Activated CD8-positive, alpha-beta memory T cell treated with anti-CD3 and anti-CD28 coated beads for 1 hour (primary cell): Measurements from ENCODE around the gene GSG1L2.

Experiments used
- DNase-seq, 2 donors: peaks; one replicate each; pipeline ENCODE4 v3.0.0-alpha.2; 2020; ENCODE audit warnings: low read depth in 1 of 2; ENCODE audit errors: extremely low read depth in 1 of 2

Gene GSG1L2

GRCh38 chr17:9825641-9826150 is 3.8 kb upstream of the GSG1L2 start, which contains the start of gene GLP2R:
Gene GLP2R, plus strand, starts transcription at chr17:9825924. Its CDS starts 140 bp downstream, at chr17:9826064.
- no peak for DNase-seq

- DNase-seq, result no peak
Measured at GRCh38 chr17:9824797-9825338, 3.0 kb upstream of the GSG1L2 start.

DNA sequence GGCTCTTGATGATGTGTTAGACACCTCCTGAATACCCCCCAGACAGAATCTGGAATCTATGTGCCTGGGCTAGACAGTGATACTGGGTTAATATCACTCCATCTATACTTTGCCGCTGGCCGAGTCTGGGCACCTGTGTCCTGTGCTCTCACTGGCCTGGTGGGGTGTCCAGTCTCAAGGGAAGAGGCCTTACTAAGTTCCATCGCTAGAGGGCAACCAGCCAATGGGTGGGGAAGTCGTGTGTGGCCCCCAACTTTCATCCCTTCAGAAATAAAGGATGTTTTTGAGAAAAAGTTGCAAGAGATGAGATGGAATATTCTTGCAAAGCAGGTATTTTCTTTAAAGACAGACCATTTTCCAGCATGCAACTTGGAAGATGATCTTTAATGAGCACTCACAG is 2.2 kb upstream of the GSG1L2 start:
- no peak for DNase-seq

- DNase-seq, result no peak
Measured at GRCh38 chr17:9820448-9820847, 1.4 kb downstream of the GSG1L2 start.

DNA sequence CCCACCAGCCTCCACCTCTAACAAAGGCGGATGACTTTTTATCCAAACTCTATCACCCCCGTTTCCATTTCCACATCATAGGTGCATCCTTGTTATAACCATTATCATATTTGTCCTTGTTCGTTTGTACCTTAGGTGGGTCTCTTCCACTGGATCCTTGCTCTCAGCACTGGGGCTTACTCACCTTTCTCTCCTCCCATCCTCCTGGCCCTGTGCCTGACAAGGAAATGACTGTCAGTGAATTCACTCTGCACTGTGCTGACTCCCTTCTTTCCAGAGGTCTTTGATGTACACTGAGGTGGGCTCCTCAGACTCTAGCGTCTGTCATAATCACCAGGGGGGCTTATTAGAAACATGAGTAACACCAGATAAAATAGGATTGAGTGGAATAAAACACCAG is 3.1 kb downstream of the GSG1L2 start:
- DNase-seq, result no peak

- no peak for DNase-seq
Measured at GRCh38 chr17:9817086-9817485, 4.8 kb downstream of the GSG1L2 start.

- no peak for DNase-seq
Measured at GRCh38 chr17:9816472-9816871, 5.4 kb downstream of the GSG1L2 start.

GRCh38 chr17:9814337-9814945 is 7.4 kb downstream of the GSG1L2 start:
- no peak for DNase-seq

- DNase-seq, result no peak
Measured at GRCh38 chr17:9813166-9813565, 8.7 kb downstream of the GSG1L2 start.

GRCh38 chr17:9811537-9811936 is 10.3 kb downstream of the GSG1L2 start:
- no peak for DNase-seq

DNA sequence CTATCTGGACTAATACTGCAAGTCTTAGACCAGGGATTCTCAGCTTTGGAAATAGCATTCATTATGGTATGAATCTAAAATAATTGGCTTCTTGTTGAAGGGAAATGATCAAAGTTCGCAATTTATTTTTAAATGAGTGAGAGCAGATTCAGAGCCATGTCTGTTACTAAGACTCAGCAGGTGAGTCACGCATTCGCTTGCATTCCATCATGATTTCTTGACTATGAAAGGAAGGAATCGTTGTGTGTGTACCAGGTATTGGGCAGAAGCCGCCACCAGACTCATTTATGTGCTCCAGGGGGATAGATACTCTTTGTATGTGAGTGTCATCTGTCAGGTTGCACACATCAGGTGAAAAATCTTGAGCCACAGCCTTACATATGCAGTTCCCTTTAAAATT is 10.8 kb downstream of the GSG1L2 start:
- DNase-seq, result no peak

DNA sequence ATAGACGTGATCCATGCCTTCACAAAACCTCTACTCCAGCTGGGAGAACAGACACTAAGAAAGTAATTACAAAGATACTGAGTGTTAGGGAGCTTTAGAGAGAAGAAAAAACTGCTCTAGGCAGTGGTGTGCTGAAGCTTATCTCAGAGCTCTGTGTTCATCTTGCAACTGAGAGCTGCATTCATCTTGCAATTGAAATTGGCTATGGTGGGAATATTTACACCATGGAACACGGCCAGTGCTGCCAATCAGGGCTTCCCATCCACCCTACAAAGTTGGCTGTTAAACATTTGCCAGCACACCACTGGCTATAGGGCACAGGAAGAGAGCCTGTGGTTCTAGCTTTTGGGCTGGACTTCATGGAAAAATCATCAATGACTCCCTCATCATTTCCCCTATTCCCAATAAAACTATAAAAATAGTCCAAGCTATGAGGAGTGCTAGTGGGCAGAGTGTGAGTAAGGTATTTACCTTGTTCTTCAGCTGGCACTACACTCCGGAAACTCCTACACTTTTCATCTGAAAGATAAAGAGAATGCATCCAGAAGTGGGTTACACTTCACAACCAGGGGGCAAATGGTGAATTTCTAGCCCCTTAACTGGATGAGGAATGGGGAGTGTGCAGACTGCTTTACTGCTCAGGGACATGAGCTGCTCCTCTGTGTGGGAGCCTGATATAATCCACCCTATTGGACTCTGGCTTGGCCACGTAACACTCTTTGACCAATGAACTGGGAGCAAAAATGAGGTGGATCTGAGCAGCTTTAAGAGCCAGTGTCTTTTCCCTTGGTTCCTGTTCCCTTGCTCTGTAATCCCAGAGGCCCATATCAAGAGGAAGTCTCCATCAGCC is 11.6 kb downstream of the GSG1L2 start:
- DNase-seq, result no peak

- no peak for DNase-seq
Measured at GRCh38 chr17:9809409-9809808, 12.5 kb downstream of the GSG1L2 start.

DNA sequence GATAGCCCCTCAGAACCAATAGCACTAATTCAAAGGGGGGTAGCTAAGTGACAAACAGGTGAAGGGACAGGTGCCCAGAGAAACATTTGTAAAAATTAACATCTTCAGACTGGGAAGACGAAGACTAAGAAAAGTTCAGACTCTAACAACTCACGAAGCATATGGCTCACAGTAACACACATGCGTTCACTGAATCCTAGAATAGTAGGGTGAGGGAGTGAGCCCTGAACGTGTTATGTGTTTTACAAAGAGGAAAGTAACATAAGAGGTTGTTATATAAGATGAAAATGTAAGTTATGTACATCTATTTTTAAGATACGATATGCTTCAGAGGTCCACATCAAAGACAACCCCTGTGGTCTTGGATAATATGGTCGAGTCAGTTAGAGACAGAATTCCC is 15.2 kb downstream of the GSG1L2 start:
- DNase-seq, result no peak

GRCh38 chr17:9805769-9806168 is 16.1 kb downstream of the GSG1L2 start:
- no peak for DNase-seq

GRCh38 chr17:9802697-9803096 is 19.2 kb downstream of the GSG1L2 start:
- DNase-seq, result no peak

DNA sequence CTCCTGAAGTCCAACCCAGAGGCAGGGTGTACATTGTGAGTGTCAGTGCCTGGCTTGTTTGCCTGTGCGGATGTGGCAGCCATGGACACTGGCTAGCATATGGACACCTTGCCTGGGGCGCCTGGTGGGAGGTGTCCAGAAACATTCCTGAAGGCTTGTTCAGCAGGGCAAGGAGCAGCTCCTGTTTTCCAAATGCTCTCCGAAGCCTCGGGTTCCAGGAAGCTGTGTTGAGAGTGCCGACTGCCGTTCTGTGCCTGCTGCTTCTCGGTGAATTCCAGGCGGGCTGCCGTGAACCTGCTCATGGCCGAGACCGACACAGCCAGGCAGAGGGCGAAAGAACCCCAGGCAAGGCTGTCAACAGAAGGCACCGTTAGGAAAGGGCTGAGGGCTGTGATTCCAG is 19.6 kb downstream of the GSG1L2 start:
- DNase-seq, result no peak

DNA sequence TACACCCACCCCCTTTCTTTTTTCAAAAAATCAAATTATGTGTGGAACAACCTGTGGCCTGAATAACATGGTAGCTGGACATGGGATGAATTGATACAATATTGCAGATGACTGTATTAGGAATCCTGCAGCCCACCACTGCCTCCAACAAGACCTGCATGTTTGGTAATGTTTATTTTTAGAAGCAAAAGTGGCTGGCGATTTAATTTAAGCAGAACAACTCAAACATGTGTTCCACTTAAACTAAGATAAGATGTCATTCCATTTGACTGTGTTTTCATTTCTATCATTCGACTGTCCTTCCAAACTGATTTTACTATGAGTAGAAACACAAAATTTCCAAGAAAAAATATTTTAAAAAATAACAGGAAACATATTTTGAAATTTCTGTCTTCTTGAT is 20.4 kb downstream of the GSG1L2 start:
- no peak for DNase-seq

DNA sequence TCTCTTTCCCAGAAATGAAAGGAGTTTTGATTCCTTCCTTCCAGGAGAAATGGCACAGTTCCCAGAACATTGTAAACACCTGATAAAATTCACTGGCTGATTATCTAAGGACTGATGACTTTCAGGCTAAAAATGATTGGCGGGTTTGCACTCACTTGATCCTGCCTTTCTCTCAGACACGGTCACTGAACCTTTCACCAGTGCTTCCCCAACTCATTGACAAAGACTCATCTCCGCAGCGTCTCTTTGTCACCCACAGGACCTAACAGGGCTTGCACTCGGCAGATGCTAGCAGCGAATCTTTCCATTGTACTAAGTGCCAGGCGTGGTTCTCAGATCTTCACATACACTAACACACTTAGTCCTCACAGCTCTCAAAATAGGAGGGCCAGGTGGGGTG is 23.2 kb downstream of the GSG1L2 start:
- no peak for DNase-seq

DNA sequence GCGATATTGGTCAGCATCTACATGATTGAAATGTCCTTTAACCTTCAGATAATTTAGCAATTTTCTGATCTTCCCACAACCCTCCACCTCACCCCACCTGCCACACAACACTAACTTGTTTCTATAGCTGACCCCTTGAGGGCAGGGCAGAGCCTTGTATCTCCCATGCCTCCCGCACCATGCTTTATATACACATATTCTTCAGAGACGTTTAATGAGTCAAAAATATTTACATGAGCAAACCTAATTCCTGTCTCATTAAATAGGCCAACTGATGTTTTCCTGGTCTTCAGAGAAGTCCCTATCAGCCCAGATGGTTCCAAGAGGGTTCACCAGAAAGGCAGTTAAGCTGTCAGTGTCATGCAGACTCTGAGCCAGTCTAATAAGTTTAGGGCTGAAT is 23.9 kb downstream of the GSG1L2 start:
- DNase-seq, result no peak

DNA sequence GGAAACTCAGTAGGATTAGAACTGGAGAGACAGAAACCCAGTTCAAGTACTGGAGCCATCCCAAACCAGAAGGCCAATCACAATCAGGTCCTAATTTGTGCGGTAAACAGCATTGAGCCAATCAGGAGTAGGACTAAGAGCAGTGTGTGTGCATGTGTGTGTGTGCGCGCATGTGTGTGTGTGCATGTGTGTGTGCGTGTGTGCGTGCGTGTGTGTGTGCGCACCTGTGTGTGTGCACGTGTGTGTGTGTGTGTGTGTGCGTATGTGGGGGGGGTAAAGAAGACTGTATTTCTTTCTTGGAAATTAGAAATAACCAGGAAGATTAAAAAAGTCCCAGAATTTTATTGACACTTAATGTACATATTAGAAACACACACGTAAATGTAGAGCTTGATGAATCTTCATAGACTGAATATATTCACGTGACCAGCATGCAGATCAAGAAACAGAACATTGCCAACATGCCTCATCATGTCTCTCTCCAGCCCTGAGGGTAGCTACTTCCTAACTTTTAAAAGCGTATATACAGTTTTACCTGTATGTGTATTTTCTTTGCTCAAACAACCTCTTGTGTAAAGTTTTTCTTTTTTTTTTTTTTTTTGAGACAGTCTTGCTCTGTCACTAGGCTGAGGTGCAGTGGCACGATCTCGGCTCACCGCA is 29.6 kb downstream of the GSG1L2 start:
- DNase-seq, result no peak
